Stimulated activated CD8-positive, alpha-beta memory T cell treated with anti-CD3 and anti-CD28 coated beads, Interleukin-15, amount 100 ng/mL, for 1 hour (primary cell): Measurements from ENCODE around the gene GLO1.

Experiments used
- DNase-seq: peaks from one replicate; pipeline ENCODE4 v3.0.0-alpha.2; 2020; ENCODE audit warnings: low read depth

Gene GLO1

GRCh38 chr6:38702558-38703397, at the start of gene GLO1:
GLO1 (minus strand) TSS chr6:38703145; CDS start chr6:38703054, 91 bp downstream.
- DNase-seq, result peak; percentile 92

GRCh38 chr6:38750968-38751615, 48.1 kb upstream of the GLO1 start:
- no peak for DNase-seq

- no peak for DNase-seq
Observed at GRCh38 chr6:38749473-38749872, 46.5 kb upstream of the GLO1 start.

- DNase-seq, result no peak
Observed at GRCh38 chr6:38739532-38739931, 36.6 kb upstream of the GLO1 start.

- DNase-seq, result no peak
Observed at GRCh38 chr6:38738261-38738660, 35.3 kb upstream of the GLO1 start.

- DNase-seq, result no peak
Observed at GRCh38 chr6:38736951-38737350, 34.0 kb upstream of the GLO1 start.

GRCh38 chr6:38730140-38730862, 27.4 kb upstream of the GLO1 start:
- DNase-seq, result no peak

- DNase-seq, result no peak
Observed at GRCh38 chr6:38728203-38728602, 25.3 kb upstream of the GLO1 start.

GRCh38 chr6:38725414-38726183, 22.7 kb upstream of the GLO1 start:
- DNase-seq, result no peak

GRCh38 chr6:38724343-38724742, 21.4 kb upstream of the GLO1 start:
- no peak for DNase-seq

- no peak for DNase-seq
Observed at GRCh38 chr6:38723783-38724182, 20.8 kb upstream of the GLO1 start.

- DNase-seq, result no peak
Observed at GRCh38 chr6:38722727-38723334, 19.9 kb upstream of the GLO1 start.

- no peak for DNase-seq
Observed at GRCh38 chr6:38722038-38722437, 19.1 kb upstream of the GLO1 start.

GRCh38 chr6:38720295-38720694, 17.4 kb upstream of the GLO1 start:
- DNase-seq, result no peak

GRCh38 chr6:38719358-38719757, 16.4 kb upstream of the GLO1 start:
- no peak for DNase-seq

- no peak for DNase-seq
Observed at GRCh38 chr6:38716825-38717224, 13.9 kb upstream of the GLO1 start.

GRCh38 chr6:38715016-38715689, 12.2 kb upstream of the GLO1 start, which contains the start of gene DNAH8:
DNAH8 (plus strand) TSS chr6:38715311; CDS start chr6:38722810, 7,499 bp downstream.
- DNase-seq, result no peak

- no peak for DNase-seq
Observed at GRCh38 chr6:38714239-38715015, 11.5 kb upstream of the GLO1 start.

- DNase-seq, result peak; percentile 4
Observed at GRCh38 chr6:38713812-38714211, 10.9 kb upstream of the GLO1 start.

- DNase-seq, result no peak
Observed at GRCh38 chr6:38708496-38708895, 5.6 kb upstream of the GLO1 start.
